Activated naive CD8-positive, alpha-beta T cell treated with anti-CD3 and anti-CD28 coated beads for 36 hours (primary cell): ENCODE results near the gene CHST9. TPM values are rescaled to one million over a fixed set of nuclear protein-coding genes. Genes with fewer than 3 reads are reported as not detected.
"Not testable (repeated sequence)": the region's sequence is repeated elsewhere in the genome, so short reads cannot be mapped to it uniquely, and the experiment has no call there.

Experiments used
- DNase-seq: peaks from one replicate; pipeline ENCODE4 v3.0.0; 2021
- H3K27ac Mint-ChIP-seq: one replicate; pipeline ENCODE4 v1.8.0; 2022; ENCODE audit warnings: mild to moderate bottlenecking, moderate library complexity, mixed read lengths
- H3K27me3 Mint-ChIP-seq: one replicate; pipeline ENCODE4 v1.8.0; 2022; ENCODE audit warnings: mild to moderate bottlenecking, mixed read lengths
- H3K36me3 Mint-ChIP-seq: one replicate; pipeline ENCODE4 v1.8.0; 2021; ENCODE audit warnings: mild to moderate bottlenecking, mixed read lengths
- H3K4me1 Mint-ChIP-seq: one replicate; pipeline ENCODE4 v1.8.0; 2021; ENCODE audit warnings: mixed read lengths
- H3K4me3 Mint-ChIP-seq: one replicate; pipeline ENCODE4 v1.8.0; 2022; ENCODE audit warnings: mild to moderate bottlenecking, moderate library complexity, mixed read lengths
- H3K9me3 Mint-ChIP-seq: one replicate; pipeline ENCODE4 v1.8.0; 2022; ENCODE audit warnings: mixed read lengths
- total RNA-seq, 2 experiments: library from RNA; stranded (reverse); gene quantifications; one replicate each; pipeline ENCODE4 v1.2.3, GENCODE V29; 2021

The CHST9 gene
- total RNA-seq, 2 experiments from 2014 or later, result not detected

GRCh38 chr18:27188309-27188708 is 3.2 kb upstream of the CHST9 start:
- H3K9me3 Mint-ChIP-seq, result peaks cover 2% of the 10 kb centered on the region
- peaks cover 3% of the 10 kb centered on the region for H3K36me3 Mint-ChIP-seq
- no peak overlapping the region for H3K27ac Mint-ChIP-seq
- no peak for DNase-seq
- no peaks in the 10 kb centered on the region for H3K4me1 Mint-ChIP-seq
- no peak overlapping the region for H3K4me3 Mint-ChIP-seq
- H3K27me3 Mint-ChIP-seq, result peaks cover 30% of the 10 kb centered on the region

- no peak overlapping the region for H3K4me3 Mint-ChIP-seq
- H3K36me3 Mint-ChIP-seq, result peaks cover 3% of the 10 kb centered on the region
- peaks cover 1% of the 10 kb centered on the region for H3K9me3 Mint-ChIP-seq
- no peaks in the 10 kb centered on the region for H3K4me1 Mint-ChIP-seq
- no peak overlapping the region for H3K27ac Mint-ChIP-seq
- no peak for DNase-seq
- H3K27me3 Mint-ChIP-seq, result peaks cover 40% of the 10 kb centered on the region
Observed at GRCh38 chr18:27185897-27186296, 789 bp upstream of the CHST9 start.

GRCh38 chr18:27184115-27185024 is 738 bp downstream of the CHST9 start:
- Mint-ChIP-seq H3K4me1 (no peaks in the 10 kb centered on the region), H3K27me3 (peaks cover 40% of the 10 kb centered on the region), H3K9me3 (peaks cover 1% of the 10 kb centered on the region), H3K4me3 (no peak overlapping the region), H3K27ac (no peak overlapping the region), H3K36me3 (peaks cover 3% of the 10 kb centered on the region)
- DNase-seq, result no peak

GRCh38 chr18:27181726-27182125 is 3.4 kb downstream of the CHST9 start:
- Mint-ChIP-seq H3K36me3 (peaks cover 3% of the 10 kb centered on the region), H3K27ac (no peak overlapping the region), H3K27me3 (peaks cover 36% of the 10 kb centered on the region), H3K4me1 (no peaks in the 10 kb centered on the region), H3K9me3 (peaks cover 1% of the 10 kb centered on the region), H3K4me3 (no peak overlapping the region)
- DNase-seq, result no peak

- no peak for DNase-seq
- Mint-ChIP-seq H3K27me3 (peaks cover 11% of the 10 kb centered on the region), H3K9me3 (peaks cover 1% of the 10 kb centered on the region), H3K4me3 (no peak overlapping the region), H3K4me1 (no peaks in the 10 kb centered on the region), H3K27ac (no peak overlapping the region), H3K36me3 (no peaks in the 10 kb centered on the region)
Observed at GRCh38 chr18:27178424-27178823, 6.7 kb downstream of the CHST9 start.

GRCh38 chr18:27175914-27176313 is 9.2 kb downstream of the CHST9 start:
- DNase-seq, result no peak

GRCh38 chr18:27175245-27175644 is 9.9 kb downstream of the CHST9 start:
- Mint-ChIP-seq H3K4me1 (no peaks in the 10 kb centered on the region), H3K9me3 (no peaks in the 10 kb centered on the region), H3K4me3 (no peak overlapping the region), H3K36me3 (no peaks in the 10 kb centered on the region), H3K27me3 (no peaks in the 10 kb centered on the region), H3K27ac (no peak overlapping the region)
- DNase-seq, result no peak

More at GRCh38 chr18:27175914-27176313, 9.2 kb downstream of the CHST9 start:
- no peaks in the 10 kb centered on the region for H3K4me1 Mint-ChIP-seq
- H3K4me3 Mint-ChIP-seq, result no peak overlapping the region
- no peaks in the 10 kb centered on the region for H3K9me3 Mint-ChIP-seq
- H3K27ac Mint-ChIP-seq, result no peak overlapping the region
- no peaks in the 10 kb centered on the region for H3K27me3 Mint-ChIP-seq
- no peaks in the 10 kb centered on the region for H3K36me3 Mint-ChIP-seq

- no peaks in the 10 kb centered on the region for H3K4me1 Mint-ChIP-seq
- DNase-seq, result no peak
- no peak overlapping the region for H3K27ac Mint-ChIP-seq
- no peak overlapping the region for H3K4me3 Mint-ChIP-seq
- peaks cover 3% of the 10 kb centered on the region for H3K9me3 Mint-ChIP-seq
- H3K27me3 Mint-ChIP-seq, result no peaks in the 10 kb centered on the region
- no peaks in the 10 kb centered on the region for H3K36me3 Mint-ChIP-seq
Observed at GRCh38 chr18:27171993-27172392, 13.1 kb downstream of the CHST9 start.

- no peak for DNase-seq
- no peaks in the 10 kb centered on the region for H3K36me3 Mint-ChIP-seq
- no peak overlapping the region for H3K4me3 Mint-ChIP-seq
- peaks cover 10% of the 10 kb centered on the region for H3K9me3 Mint-ChIP-seq
- no peak overlapping the region for H3K27ac Mint-ChIP-seq
- H3K27me3 Mint-ChIP-seq, result no peaks in the 10 kb centered on the region
- H3K4me1 Mint-ChIP-seq, result no peaks in the 10 kb centered on the region
Observed at GRCh38 chr18:27165412-27165811, 19.7 kb downstream of the CHST9 start.

- Mint-ChIP-seq H3K27me3 (no peaks in the 10 kb centered on the region), H3K36me3 (no peaks in the 10 kb centered on the region), H3K4me1 (no peaks in the 10 kb centered on the region), H3K27ac (no peak overlapping the region), H3K4me3 (no peak overlapping the region), H3K9me3 (peaks cover 13% of the 10 kb centered on the region)
- no peak for DNase-seq
Observed at GRCh38 chr18:27164905-27165304, 20.2 kb downstream of the CHST9 start.

- H3K36me3 Mint-ChIP-seq, H3K27ac Mint-ChIP-seq, H3K27me3 Mint-ChIP-seq, H3K4me3 Mint-ChIP-seq, DNase-seq, H3K4me1 Mint-ChIP-seq: not testable (repeated sequence)
- H3K9me3 Mint-ChIP-seq, result peaks cover 11% of the 10 kb centered on the region
Observed at GRCh38 chr18:27163197-27163716, 21.9 kb downstream of the CHST9 start.

GRCh38 chr18:27149240-27149639 is 35.9 kb downstream of the CHST9 start:
- DNase-seq, H3K27me3 Mint-ChIP-seq, H3K27ac Mint-ChIP-seq, H3K4me3 Mint-ChIP-seq, H3K36me3 Mint-ChIP-seq, H3K4me1 Mint-ChIP-seq: not testable (repeated sequence)
- peaks cover 15% of the 10 kb centered on the region for H3K9me3 Mint-ChIP-seq

GRCh38 chr18:27144672-27145071 is 40.4 kb downstream of the CHST9 start:
- Mint-ChIP-seq H3K4me3 (no peak overlapping the region), H3K9me3 (peaks cover 9% of the 10 kb centered on the region), H3K4me1 (no peaks in the 10 kb centered on the region), H3K27ac (no peak overlapping the region), H3K27me3 (no peaks in the 10 kb centered on the region), H3K36me3 (peaks cover 2% of the 10 kb centered on the region)
- no peak for DNase-seq

GRCh38 chr18:27143580-27144287 is 41.4 kb downstream of the CHST9 start:
- Mint-ChIP-seq H3K27me3 (no peaks in the 10 kb centered on the region), H3K36me3 (no peaks in the 10 kb centered on the region), H3K4me3 (no peak overlapping the region), H3K27ac (no peak overlapping the region), H3K9me3 (peaks cover 5% of the 10 kb centered on the region), H3K4me1 (no peaks in the 10 kb centered on the region)
- DNase-seq, result no peak

GRCh38 chr18:27142891-27143290 is 42.2 kb downstream of the CHST9 start:
- no peak for DNase-seq
- Mint-ChIP-seq H3K27ac (no peak overlapping the region), H3K4me3 (no peak overlapping the region), H3K4me1 (no peaks in the 10 kb centered on the region), H3K9me3 (peaks cover 5% of the 10 kb centered on the region), H3K27me3 (no peaks in the 10 kb centered on the region), H3K36me3 (no peaks in the 10 kb centered on the region)
